CD14-positive monocyte (primary cell): ENCODE measurements around the gene RAPGEF5. TPM values are rescaled to one million over a fixed set of nuclear protein-coding genes. Genes with fewer than 3 reads are reported as not detected.

ENCODE experiments used
- DNase-seq, 3 donors: peaks; one replicate each; pipeline ENCODE4 v3.0.0-alpha.2; 2011 to 2022
- H2AFZ ChIP-seq: 2 replicates; pipeline ENCODE4 v1.6.0; 2012; ENCODE audit warnings: mild to moderate bottlenecking, low read depth, low read length, inconsistent platforms; ENCODE audit not compliant: insufficient read depth, poor library complexity, severe bottlenecking
- H3K27ac ChIP-seq, 2 donors: 1 replicate in 1 of 2; 2 replicates in 1 of 2; pipeline ENCODE4 v1.5.1; 2012 to 2013; ENCODE audit warnings: low read length in 2 of 2, control low read depth in 1 of 2, inconsistent platforms in 1 of 2, low read depth in 1 of 2, mild to moderate bottlenecking in 1 of 2
- H3K27me3 ChIP-seq, 2 donors: one replicate each; pipeline versions ENCODE4 v1.6.0 to v1.6.1; 2011 to 2013; ENCODE audit warnings: low read length in 2 of 2; ENCODE audit not compliant: control insufficient read depth in 2 of 2, insufficient read depth in 2 of 2
- H3K36me3 ChIP-seq, 2 donors: replicated peaks in 1 of 2; 1 replicate in 1 of 2; 2 replicates in 1 of 2; pipeline versions ENCODE4 v1.5.1 to v1.6.1; 2012 to 2013; ENCODE audit warnings: low read length in 2 of 2, control low read depth in 1 of 2, inconsistent platforms in 1 of 2, mild to moderate bottlenecking in 1 of 2; ENCODE audit not compliant: insufficient read depth in 2 of 2, control insufficient read depth in 1 of 2
- H3K4me1 ChIP-seq, 2 donors: 1 replicate in 1 of 2; 2 replicates in 1 of 2; pipeline versions ENCODE4 v1.5.1 to v1.6.1; 2012 to 2013; ENCODE audit warnings: low read length in 2 of 2, control low read depth in 1 of 2, inconsistent platforms in 1 of 2, mild to moderate bottlenecking in 1 of 2, moderate library complexity in 1 of 2; ENCODE audit not compliant: insufficient read depth in 2 of 2, control insufficient read depth in 1 of 2
- H3K4me2 ChIP-seq: replicated peaks from 2 replicates; pipeline ENCODE3; 2012; ENCODE audit warnings: low read length, moderate library complexity, mild to moderate bottlenecking; ENCODE audit not compliant: poor library complexity, severe bottlenecking; ENCODE audit errors: extremely low read depth
- H3K4me3 ChIP-seq, 3 experiments: fragments of 200-600 bp in 1 of 3; sonication (generic) in 1 of 3; replicated peaks in 1 of 3; 1 replicate in 2 of 3; 2 replicates in 1 of 3; pipeline ENCODE4 v1.5.1; 2011 to 2013; ENCODE audit warnings: low read length in 3 of 3, mild to moderate bottlenecking in 3 of 3, control low read depth in 2 of 3, low read depth in 2 of 3, inconsistent platforms in 1 of 3, moderate library complexity in 1 of 3
- H3K79me2 ChIP-seq: 2 replicates; pipeline ENCODE4 v1.6.0; 2012; ENCODE audit warnings: mild to moderate bottlenecking, control low read depth, inconsistent platforms, low read length, moderate library complexity; ENCODE audit not compliant: insufficient read depth
- H3K9ac ChIP-seq: 2 replicates; pipeline ENCODE4 v1.6.0; 2017; ENCODE audit warnings: low read length, mild to moderate bottlenecking; ENCODE audit not compliant: insufficient read depth, poor library complexity, severe bottlenecking
- H3K9me3 ChIP-seq, 2 donors: replicated peaks in 1 of 2; 1 replicate in 1 of 2; 2 replicates in 1 of 2; pipeline versions ENCODE4 v1.5.1 to v1.6.1; 2012 to 2013; ENCODE audit warnings: low read length in 2 of 2, control low read depth in 1 of 2; ENCODE audit not compliant: control insufficient read depth in 1 of 2, insufficient read depth in 1 of 2
- H4K20me1 ChIP-seq: 2 replicates; pipeline ENCODE4 v1.6.0; 2012; ENCODE audit warnings: mild to moderate bottlenecking, low read length, control low read depth, moderate library complexity; ENCODE audit not compliant: insufficient read depth
- H3K27ac Mint-ChIP-seq, 7 donors: one replicate each; pipeline ENCODE4 v1.8.0; 2020; ENCODE audit warnings: mild to moderate bottlenecking in 7 of 7, mixed read lengths in 7 of 7, moderate library complexity in 6 of 7, inconsistent platforms in 2 of 7
- H3K27me3 Mint-ChIP-seq, 3 donors: one replicate each; pipeline ENCODE4 v1.8.0; 2021 to 2022; ENCODE audit warnings: low read depth in 3 of 3, mild to moderate bottlenecking in 3 of 3, mixed read lengths in 3 of 3, moderate library complexity in 3 of 3, inconsistent platforms in 1 of 3
- H3K36me3 Mint-ChIP-seq, 2 donors: one replicate each; pipeline ENCODE4 v1.8.0; 2020; ENCODE audit warnings: mixed read lengths in 2 of 2, inconsistent platforms in 1 of 2, mild to moderate bottlenecking in 1 of 2
- H3K4me1 Mint-ChIP-seq: one replicate; pipeline ENCODE4 v1.8.0; 2020; ENCODE audit warnings: mild to moderate bottlenecking, mixed read lengths
- H3K4me3 Mint-ChIP-seq, 2 donors: one replicate each; pipeline ENCODE4 v1.8.0; 2020; ENCODE audit warnings: mild to moderate bottlenecking in 2 of 2, mixed read lengths in 2 of 2, moderate library complexity in 1 of 2
- H3K9me3 Mint-ChIP-seq, 7 donors: one replicate each; pipeline ENCODE4 v1.8.0; 2020 to 2022; ENCODE audit warnings: mixed read lengths in 7 of 7, mild to moderate bottlenecking in 6 of 7, moderate library complexity in 6 of 7, inconsistent platforms in 2 of 7
- WGBS: methylation state at CpG from one replicate; pipeline ENCODE4 v1.1.5; 2013; ENCODE audit warnings: missing lambda C conversion rate; ENCODE audit not compliant: insufficient coverage; 5-methylcytosine and 5-hydroxymethylcytosine counted together
- intact Hi-C, 2 donors: fragments of 100-400 bp; cut with micrococcal nuclease; formaldehyde crosslinking; loops; one replicate each; pipeline versions ENCODE4 v1.15.0 to v1.15.1; 2023
- polyA plus RNA-seq, 3 donors: library from polyadenylated mRNA; depleted of rRNA in 1 of 3; unstranded in 2 of 3; stranded (reverse) in 1 of 3; fragments of 300-500 nt in 2 of 3; fragments of >200 nt in 1 of 3; fragmentation: Illumina TruSeq in 2 of 3; gene quantifications; 1 replicate in 2 of 3; 2 replicates in 1 of 3; pipeline ENCODE4 v1.2.3, GENCODE V29; 2012 to 2021
- TF ChIP-seq, protein P1 (sequence below): fragments of 200-600 bp; IDR thresholded peaks from one replicate; pipeline ENCODE4 v1.8.0; 2022; ENCODE audit warnings: antibody characterized with exemption, mild to moderate bottlenecking

RAPGEF5 gene
- polyA plus RNA-seq, 3 donors, result not detected

DNA sequence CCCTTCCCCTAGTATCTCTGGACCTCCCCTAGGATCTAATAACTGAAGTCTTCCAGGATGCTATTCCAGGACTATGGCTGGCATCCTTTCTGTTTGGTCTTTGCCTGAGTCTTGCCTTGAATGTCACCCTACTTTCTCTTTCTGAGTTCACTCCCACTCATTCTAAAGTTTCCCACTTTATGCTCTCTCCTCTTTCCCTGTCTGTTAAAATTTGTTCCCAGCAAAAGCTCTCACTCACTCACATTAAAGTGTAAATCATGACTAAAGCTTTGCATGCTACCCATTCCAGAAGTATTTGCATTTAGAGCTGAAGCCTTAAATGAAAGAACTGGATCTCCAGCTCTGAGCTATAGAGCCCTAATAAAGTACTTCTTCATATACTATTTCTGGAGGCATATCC is 42.1 kb upstream of the RAPGEF5 start:
- Mint-ChIP-seq H3K4me3 (no peak overlapping the region), H3K4me1 (peaks cover 2% of the 10 kb centered on the region)

DNA sequence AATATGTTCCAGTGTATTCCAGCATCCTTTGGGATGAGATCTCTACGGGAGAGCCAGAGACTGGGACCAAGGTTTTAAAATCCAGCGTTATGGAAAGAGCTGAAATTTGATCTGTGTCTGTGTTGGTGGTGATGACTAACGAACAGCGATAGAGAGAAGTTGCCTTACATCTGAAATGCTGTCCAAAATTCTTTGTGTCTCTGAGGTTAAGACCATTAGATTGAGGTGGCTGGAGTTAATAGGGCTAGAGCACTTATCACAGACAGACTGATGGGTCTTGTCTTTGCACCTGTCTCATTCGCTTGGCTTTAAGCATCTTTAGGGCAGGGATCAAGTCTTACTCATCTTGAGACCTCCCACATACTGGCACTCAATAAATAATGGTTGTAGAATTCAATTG is 41.0 kb upstream of the RAPGEF5 start:
- Histone ChIP-seq H3K4me1 (no peaks in the 10 kb centered on the region), H3K27me3 (no peaks in the 10 kb centered on the region), H3K27ac (no peak overlapping the region), H4K20me1 (no peaks in the 10 kb centered on the region), H3K9ac (no peak overlapping the region), H3K4me2 (no peak overlapping the region), H3K36me3 (no peaks in the 10 kb centered on the region), H3K79me2 (no peaks in the 10 kb centered on the region), H3K9me3 (no peaks in the 10 kb centered on the region), H3K4me3 (no peak overlapping the region), H2AFZ (no peak overlapping the region)
- H3K4me1 Mint-ChIP-seq, result peaks cover 2% of the 10 kb centered on the region
- no peak for DNase-seq
- H3K4me3 Mint-ChIP-seq, result no peak overlapping the region
- no peak overlapping the region for H3K27ac Mint-ChIP-seq
- TF ChIP-seq, protein P1, sequence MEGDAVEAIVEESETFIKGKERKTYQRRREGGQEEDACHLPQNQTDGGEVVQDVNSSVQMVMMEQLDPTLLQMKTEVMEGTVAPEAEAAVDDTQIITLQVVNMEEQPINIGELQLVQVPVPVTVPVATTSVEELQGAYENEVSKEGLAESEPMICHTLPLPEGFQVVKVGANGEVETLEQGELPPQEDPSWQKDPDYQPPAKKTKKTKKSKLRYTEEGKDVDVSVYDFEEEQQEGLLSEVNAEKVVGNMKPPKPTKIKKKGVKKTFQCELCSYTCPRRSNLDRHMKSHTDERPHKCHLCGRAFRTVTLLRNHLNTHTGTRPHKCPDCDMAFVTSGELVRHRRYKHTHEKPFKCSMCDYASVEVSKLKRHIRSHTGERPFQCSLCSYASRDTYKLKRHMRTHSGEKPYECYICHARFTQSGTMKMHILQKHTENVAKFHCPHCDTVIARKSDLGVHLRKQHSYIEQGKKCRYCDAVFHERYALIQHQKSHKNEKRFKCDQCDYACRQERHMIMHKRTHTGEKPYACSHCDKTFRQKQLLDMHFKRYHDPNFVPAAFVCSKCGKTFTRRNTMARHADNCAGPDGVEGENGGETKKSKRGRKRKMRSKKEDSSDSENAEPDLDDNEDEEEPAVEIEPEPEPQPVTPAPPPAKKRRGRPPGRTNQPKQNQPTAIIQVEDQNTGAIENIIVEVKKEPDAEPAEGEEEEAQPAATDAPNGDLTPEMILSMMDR, result no peak
- whole genome bisulfite sequencing, result 95% methylated on average over 4 of the region's 5 CpGs
- peaks cover 0 to 3% (median 0%) of the 10 kb centered on the region in 7 donors for H3K9me3 Mint-ChIP-seq
- no peaks in the 10 kb centered on the region for H3K36me3 Mint-ChIP-seq
- intact Hi-C loops, result no loop called here
- H3K27me3 Mint-ChIP-seq, result peaks cover 0 to 2% (median 0%) of the 10 kb centered on the region in 3 donors

More for the DNA sequence above, 42.1 kb upstream of the RAPGEF5 start:
- Histone ChIP-seq H2AFZ (no peak overlapping the region), H3K4me1 (no peaks in the 10 kb centered on the region), H4K20me1 (no peaks in the 10 kb centered on the region), H3K27me3 (no peaks in the 10 kb centered on the region), H3K79me2 (no peaks in the 10 kb centered on the region), H3K9ac (no peak overlapping the region), H3K36me3 (no peaks in the 10 kb centered on the region), H3K4me2 (no peak overlapping the region), H3K4me3 (no peak overlapping the region), H3K27ac (no peak overlapping the region), H3K9me3 (no peaks in the 10 kb centered on the region)
- H3K27ac Mint-ChIP-seq, result no peak overlapping the region
- no peak for DNase-seq
- TF ChIP-seq, protein P1, result no peak
- intact Hi-C loops, result no loop called here
- no peaks in the 10 kb centered on the region for H3K36me3 Mint-ChIP-seq
- peaks cover 0 to 4% (median 2%) of the 10 kb centered on the region in 7 donors for H3K9me3 Mint-ChIP-seq
- no peaks in the 10 kb centered on the region for H3K27me3 Mint-ChIP-seq
